Renal cortex interstitium (tissue), 11 donors: ENCODE data around the gene SLC30A1. TPM values are rescaled to one million over a fixed set of nuclear protein-coding genes. Genes with fewer than 3 reads are reported as not detected.

Source experiments
- DNase-seq, 11 donors: peaks; one replicate each; pipeline ENCODE4 v3.0.0-alpha.2; 2013; ENCODE audit warnings: low read depth in 9 of 11, low spot score in 4 of 11; ENCODE audit errors: extremely low read depth in 1 of 11
- polyA plus RNA-seq, 3 donors: library from polyadenylated mRNA; unstranded; fragments of 120-200 nt; gene quantifications; one replicate each; pipeline ENCODE4 v1.2.1, GENCODE V29; 2013; ENCODE audit not compliant: insufficient read length in 3 of 3

SLC30A1 gene
- polyA plus RNA-seq, 3 donors: 28.3 to 34.5 (median 34.3) TPM

- DNase-seq: no peak
Measured at GRCh38 chr1:211613108-211613947, 34.4 kb upstream of the SLC30A1 start.

GRCh38 chr1:211612786-211613107 lies 33.8 kb upstream of the SLC30A1 start:
- DNase-seq: no peak

GRCh38 chr1:211611818-211612217 lies 32.9 kb upstream of the SLC30A1 start:
- no peak for DNase-seq

- DNase-seq: peak in 2 of 11 donors; percentile 26 to 41
Measured at GRCh38 chr1:211610779-211611556, 32.0 kb upstream of the SLC30A1 start.

GRCh38 chr1:211609120-211610024 lies 30.4 kb upstream of the SLC30A1 start:
- no peak for DNase-seq

GRCh38 chr1:211607754-211608473 lies 29.0 kb upstream of the SLC30A1 start:
- DNase-seq: no peak

GRCh38 chr1:211606914-211607753 lies 28.2 kb upstream of the SLC30A1 start:
- DNase-seq: no peak

- DNase-seq: no peak
Measured at GRCh38 chr1:211606332-211606913, 27.5 kb upstream of the SLC30A1 start.

GRCh38 chr1:211605603-211606331 lies 26.8 kb upstream of the SLC30A1 start:
- DNase-seq: no peak

GRCh38 chr1:211605034-211605433 lies 26.1 kb upstream of the SLC30A1 start:
- no peak for DNase-seq

- DNase-seq: no peak
Measured at GRCh38 chr1:211604548-211604947, 25.6 kb upstream of the SLC30A1 start.

GRCh38 chr1:211603713-211604112 lies 24.8 kb upstream of the SLC30A1 start:
- DNase-seq: no peak

GRCh38 chr1:211603191-211603701 lies 24.3 kb upstream of the SLC30A1 start:
- DNase-seq: no peak

GRCh38 chr1:211601982-211602670 lies 23.2 kb upstream of the SLC30A1 start:
- DNase-seq: no peak

GRCh38 chr1:211601159-211601558 lies 22.2 kb upstream of the SLC30A1 start:
- DNase-seq: no peak

GRCh38 chr1:211599250-211599649 lies 20.3 kb upstream of the SLC30A1 start:
- no peak for DNase-seq
